ENCODE results near the gene UBR4.

Gene UBR4

GRCh38 chr1:19109545-19109944 is 100.5 kb downstream of the UBR4 start:
- H3K27ac ChIP-seq (ENCODE audit: low read depth, low read length) = no peak overlapping the region
- H3K36me3 ChIP-seq (ENCODE audit: insufficient read depth, low read length) = peaks cover 97% of the 10 kb centered on the region
- H3K27me3 ChIP-seq (ENCODE audit: control insufficient read depth in 1 of 2, insufficient read depth in 2 of 2, low read length in 2 of 2) = no peaks in the 10 kb centered on the region
- no peak overlapping the region for H3K9ac ChIP-seq (ENCODE audit: low read length)
- H3K4me3 ChIP-seq (ENCODE audit: low read depth in 1 of 2, low read length in 2 of 2) = no peak overlapping the region
- H3K4me1 ChIP-seq (ENCODE audit: insufficient read depth, low read length) = no peaks in the 10 kb centered on the region
- no peaks in the 10 kb centered on the region for H3K9me3 ChIP-seq (ENCODE audit: low read length)

- H3K9ac ChIP-seq (ENCODE audit: low read length) = no peak overlapping the region
- H3K4me1 ChIP-seq (ENCODE audit: insufficient read depth, low read length) = no peaks in the 10 kb centered on the region
- no peak overlapping the region for H3K4me3 ChIP-seq (ENCODE audit: low read depth in 1 of 2, low read length in 2 of 2)
- no peaks in the 10 kb centered on the region for H3K27me3 ChIP-seq (ENCODE audit: control insufficient read depth in 1 of 2, insufficient read depth in 2 of 2, low read length in 2 of 2)
- H3K27ac ChIP-seq (ENCODE audit: low read depth, low read length) = no peak overlapping the region
- no peaks in the 10 kb centered on the region for H3K9me3 ChIP-seq (ENCODE audit: low read length)
- peaks cover 95% of the 10 kb centered on the region for H3K36me3 ChIP-seq (ENCODE audit: insufficient read depth, low read length)
Observed at GRCh38 chr1:19101244-19101643, 108.8 kb downstream of the UBR4 start.

GRCh38 chr1:19100028-19100427 is 110.0 kb downstream of the UBR4 start:
- Histone ChIP-seq H3K27ac (ENCODE audit: low read depth, low read length) (no peak overlapping the region), H3K9ac (ENCODE audit: low read length) (no peak overlapping the region), H3K4me1 (ENCODE audit: insufficient read depth, low read length) (no peaks in the 10 kb centered on the region), H3K27me3 (ENCODE audit: control insufficient read depth in 1 of 2, insufficient read depth in 2 of 2, low read length in 2 of 2) (no peaks in the 10 kb centered on the region), H3K36me3 (ENCODE audit: insufficient read depth, low read length) (peaks cover 95% of the 10 kb centered on the region), H3K9me3 (ENCODE audit: low read length) (no peaks in the 10 kb centered on the region), H3K4me3 (ENCODE audit: low read depth in 1 of 2, low read length in 2 of 2) (no peak overlapping the region)

DNA sequence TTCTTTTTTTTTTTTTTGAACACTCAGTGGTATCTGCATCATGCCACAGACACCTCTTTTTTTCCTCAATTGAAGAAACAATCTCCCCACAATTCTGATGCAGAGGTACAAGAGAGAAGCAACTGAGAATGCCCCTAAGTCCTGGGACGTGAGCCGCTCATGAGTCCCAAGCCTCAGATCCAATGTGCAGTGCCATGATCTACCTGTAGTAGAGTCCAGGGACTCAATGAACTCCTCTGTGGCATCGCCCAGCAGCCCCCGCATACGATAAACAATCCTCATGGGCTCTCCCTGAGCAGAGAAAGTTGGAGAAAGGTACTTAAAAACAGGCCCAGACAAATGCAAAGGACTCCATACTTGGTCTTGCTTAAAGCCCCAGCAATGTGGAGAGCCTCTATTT is 113.1 kb downstream of the UBR4 start:
- Histone ChIP-seq H3K9me3 (ENCODE audit: low read length) (no peaks in the 10 kb centered on the region), H3K9ac (ENCODE audit: low read length) (no peak overlapping the region), H3K27ac (ENCODE audit: low read depth, low read length) (no peak overlapping the region), H3K4me1 (ENCODE audit: insufficient read depth, low read length) (peaks cover 1% of the 10 kb centered on the region), H3K36me3 (ENCODE audit: insufficient read depth, low read length) (peaks cover 99% of the 10 kb centered on the region), H3K27me3 (ENCODE audit: control insufficient read depth in 1 of 2, insufficient read depth in 2 of 2, low read length in 2 of 2) (no peaks in the 10 kb centered on the region), H3K4me3 (ENCODE audit: low read depth in 1 of 2, low read length in 2 of 2) (no peak overlapping the region)

GRCh38 chr1:19096036-19096833 is 113.8 kb downstream of the UBR4 start:
- Histone ChIP-seq H3K27ac (ENCODE audit: low read depth, low read length) (no peak overlapping the region), H3K36me3 (ENCODE audit: insufficient read depth, low read length) (peaks cover 95% of the 10 kb centered on the region), H3K9ac (ENCODE audit: low read length) (no peak overlapping the region)

GRCh38 chr1:19091196-19091953 is 118.7 kb downstream of the UBR4 start:
- Histone ChIP-seq H3K36me3 (ENCODE audit: insufficient read depth, low read length) (peaks cover 87% of the 10 kb centered on the region), H3K9ac (ENCODE audit: low read length) (no peak overlapping the region), H3K4me3 (ENCODE audit: low read depth in 1 of 2, low read length in 2 of 2) (no peak overlapping the region), H3K27ac (ENCODE audit: low read depth, low read length) (peak overlapping the region; percentile 36), H3K27me3 (ENCODE audit: control insufficient read depth in 1 of 2, insufficient read depth in 2 of 2, low read length in 2 of 2) (no peaks in the 10 kb centered on the region), H3K4me1 (ENCODE audit: insufficient read depth, low read length) (peaks cover 23% of the 10 kb centered on the region), H3K9me3 (ENCODE audit: low read length) (no peaks in the 10 kb centered on the region)

More at GRCh38 chr1:19096036-19096833, 113.8 kb downstream of the UBR4 start:
- peaks cover 9% of the 10 kb centered on the region for H3K4me1 ChIP-seq (ENCODE audit: insufficient read depth, low read length)
- no peak overlapping the region for H3K4me3 ChIP-seq (ENCODE audit: low read depth in 1 of 2, low read length in 2 of 2)
- H3K9me3 ChIP-seq (ENCODE audit: low read length) = no peaks in the 10 kb centered on the region
- H3K27me3 ChIP-seq (ENCODE audit: control insufficient read depth in 1 of 2, insufficient read depth in 2 of 2, low read length in 2 of 2) = no peaks in the 10 kb centered on the region

- no peak overlapping the region for H3K4me3 ChIP-seq (ENCODE audit: low read depth in 1 of 2, low read length in 2 of 2)
- H3K27ac ChIP-seq (ENCODE audit: low read depth, low read length) = no peak overlapping the region
- H3K4me1 ChIP-seq (ENCODE audit: insufficient read depth, low read length) = peaks cover 23% of the 10 kb centered on the region
- H3K36me3 ChIP-seq (ENCODE audit: insufficient read depth, low read length) = peaks cover 84% of the 10 kb centered on the region
- H3K9ac ChIP-seq (ENCODE audit: low read length) = no peak overlapping the region
- H3K9me3 ChIP-seq (ENCODE audit: low read length) = no peaks in the 10 kb centered on the region
- no peaks in the 10 kb centered on the region for H3K27me3 ChIP-seq (ENCODE audit: control insufficient read depth in 1 of 2, insufficient read depth in 2 of 2, low read length in 2 of 2)
Observed at GRCh38 chr1:19089524-19089923, 120.5 kb downstream of the UBR4 start.

DNA sequence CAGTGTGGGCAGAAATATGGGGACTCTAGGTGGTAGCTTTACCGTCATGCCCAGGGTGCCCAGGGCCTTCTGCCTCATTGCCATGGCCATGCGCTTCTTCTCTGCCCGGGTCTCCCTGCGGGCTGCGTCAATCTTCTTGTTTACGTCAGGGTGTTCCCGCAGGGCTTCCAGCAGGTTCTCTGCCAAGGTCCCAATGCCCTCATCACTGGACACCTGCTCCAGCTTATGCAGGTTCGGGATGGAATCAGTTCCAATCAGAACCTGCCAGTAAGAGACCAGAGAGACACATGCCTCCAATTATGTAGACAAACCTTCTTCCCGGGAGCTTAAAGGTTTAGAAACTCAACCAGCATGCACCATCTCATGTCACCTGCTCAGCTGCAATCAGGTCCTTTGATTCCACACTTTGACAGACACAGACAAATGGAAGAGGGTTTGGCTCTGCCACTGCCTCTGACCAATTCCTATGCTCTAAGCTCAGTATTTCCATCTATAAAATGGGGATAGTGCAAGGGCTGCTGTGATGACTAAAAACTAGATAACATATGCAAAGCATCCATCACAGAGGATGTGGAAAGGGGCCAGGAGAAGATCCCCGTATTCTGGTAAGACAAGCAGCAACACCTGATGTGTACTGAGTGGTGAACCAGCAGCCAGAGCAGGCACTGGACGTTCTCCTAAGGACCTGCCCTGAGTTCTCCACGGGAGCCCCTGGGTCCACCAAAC is 121.2 kb downstream of the UBR4 start:
- Histone ChIP-seq H3K36me3 (ENCODE audit: insufficient read depth, low read length) (peaks cover 84% of the 10 kb centered on the region), H3K4me1 (ENCODE audit: insufficient read depth, low read length) (peaks cover 23% of the 10 kb centered on the region), H3K27ac (ENCODE audit: low read depth, low read length) (no peak overlapping the region), H3K9ac (ENCODE audit: low read length) (no peak overlapping the region), H3K9me3 (ENCODE audit: low read length) (no peaks in the 10 kb centered on the region), H3K4me3 (ENCODE audit: low read depth in 1 of 2, low read length in 2 of 2) (no peak overlapping the region), H3K27me3 (ENCODE audit: control insufficient read depth in 1 of 2, insufficient read depth in 2 of 2, low read length in 2 of 2) (no peaks in the 10 kb centered on the region)

- Histone ChIP-seq H3K27ac (ENCODE audit: low read depth, low read length) (no peak overlapping the region), H3K36me3 (ENCODE audit: insufficient read depth, low read length) (peaks cover 84% of the 10 kb centered on the region), H3K4me3 (ENCODE audit: low read depth in 1 of 2, low read length in 2 of 2) (no peak overlapping the region), H3K4me1 (ENCODE audit: insufficient read depth, low read length) (peaks cover 23% of the 10 kb centered on the region), H3K9me3 (ENCODE audit: low read length) (no peaks in the 10 kb centered on the region), H3K27me3 (ENCODE audit: control insufficient read depth in 1 of 2, insufficient read depth in 2 of 2, low read length in 2 of 2) (no peaks in the 10 kb centered on the region), H3K9ac (ENCODE audit: low read length) (no peak overlapping the region)
Observed at GRCh38 chr1:19087737-19088594, 122.1 kb downstream of the UBR4 start.

GRCh38 chr1:19087017-19087736 is 122.9 kb downstream of the UBR4 start:
- H3K9me3 ChIP-seq (ENCODE audit: low read length) = no peaks in the 10 kb centered on the region
- no peak overlapping the region for H3K27ac ChIP-seq (ENCODE audit: low read depth, low read length)
- H3K9ac ChIP-seq (ENCODE audit: low read length) = no peak overlapping the region
- no peaks in the 10 kb centered on the region for H3K27me3 ChIP-seq (ENCODE audit: control insufficient read depth in 1 of 2, insufficient read depth in 2 of 2, low read length in 2 of 2)
- no peak overlapping the region for H3K4me3 ChIP-seq (ENCODE audit: low read depth in 1 of 2, low read length in 2 of 2)
- H3K36me3 ChIP-seq (ENCODE audit: insufficient read depth, low read length) = peaks cover 84% of the 10 kb centered on the region
- peaks cover 23% of the 10 kb centered on the region for H3K4me1 ChIP-seq (ENCODE audit: insufficient read depth, low read length)

All from muscle layer of colon (tissue), 2 donors.